HG02759 (cell line): Measurements from ENCODE around the gene KLK3.
"Not testable (repeated sequence)": the region's sequence is repeated elsewhere in the genome, so short reads cannot be mapped to it uniquely, and the experiment has no call there.

ENCODE experiments used
- ATAC-seq: cut with Tn5 transposase; IDR thresholded peaks from one replicate; pipeline ENCODE4 v1.9.1; 2021; ENCODE audit warnings: mild to moderate bottlenecking, moderate library complexity; ENCODE audit not compliant: unreplicated experiment

Gene KLK3

DNA sequence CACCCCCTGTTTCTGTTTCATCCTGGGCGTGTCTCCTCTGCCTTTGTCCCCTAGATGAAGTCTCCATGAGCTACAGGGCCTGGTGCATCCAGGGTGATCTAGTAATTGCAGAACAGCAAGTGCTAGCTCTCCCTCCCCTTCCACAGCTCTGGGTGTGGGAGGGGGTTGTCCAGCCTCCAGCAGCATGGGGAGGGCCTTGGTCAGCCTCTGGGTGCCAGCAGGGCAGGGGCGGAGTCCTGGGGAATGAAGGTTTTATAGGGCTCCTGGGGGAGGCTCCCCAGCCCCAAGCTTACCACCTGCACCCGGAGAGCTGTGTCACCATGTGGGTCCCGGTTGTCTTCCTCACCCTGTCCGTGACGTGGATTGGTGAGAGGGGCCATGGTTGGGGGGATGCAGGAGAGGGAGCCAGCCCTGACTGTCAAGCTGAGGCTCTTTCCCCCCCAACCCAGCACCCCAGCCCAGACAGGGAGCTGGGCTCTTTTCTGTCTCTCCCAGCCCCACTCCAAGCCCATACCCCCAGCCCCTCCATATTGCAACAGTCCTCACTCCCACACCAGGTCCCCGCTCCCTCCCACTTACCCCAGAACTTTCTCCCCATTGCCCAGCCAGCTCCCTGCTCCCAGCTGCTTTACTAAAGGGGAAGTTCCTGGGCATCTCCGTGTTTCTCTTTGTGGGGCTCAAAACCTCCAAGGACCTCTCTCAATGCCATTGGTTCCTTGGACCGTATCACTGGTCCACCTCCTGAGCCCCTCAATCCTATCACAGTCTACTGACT lies at the start of gene KLK3:
KLK3 (plus strand) TSS at position 280 of the 775 bp plus-strand sequence; CDS start at position 321, 41 bp downstream.
- no peak for ATAC-seq

DNA sequence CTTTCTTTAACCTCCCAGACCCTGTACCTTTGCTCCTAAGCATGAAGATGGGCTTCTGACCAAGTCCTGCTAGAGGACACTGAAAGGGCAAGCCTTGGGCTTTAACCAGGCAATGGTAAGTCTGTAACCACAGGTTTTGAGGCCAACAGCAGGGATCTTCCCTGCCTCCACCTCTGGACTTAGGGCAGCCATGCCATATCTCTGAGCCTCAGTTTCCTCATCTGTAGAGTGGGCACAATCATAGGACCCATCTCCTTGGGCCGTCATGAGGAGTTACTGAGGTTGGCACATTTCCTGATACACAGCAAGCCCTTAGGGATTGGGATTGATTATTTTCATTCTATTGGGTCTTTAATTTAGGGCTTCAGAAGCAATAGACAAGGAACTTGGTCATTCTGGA lies 45.9 kb upstream of the KLK3 start:
- no peak for ATAC-seq

DNA sequence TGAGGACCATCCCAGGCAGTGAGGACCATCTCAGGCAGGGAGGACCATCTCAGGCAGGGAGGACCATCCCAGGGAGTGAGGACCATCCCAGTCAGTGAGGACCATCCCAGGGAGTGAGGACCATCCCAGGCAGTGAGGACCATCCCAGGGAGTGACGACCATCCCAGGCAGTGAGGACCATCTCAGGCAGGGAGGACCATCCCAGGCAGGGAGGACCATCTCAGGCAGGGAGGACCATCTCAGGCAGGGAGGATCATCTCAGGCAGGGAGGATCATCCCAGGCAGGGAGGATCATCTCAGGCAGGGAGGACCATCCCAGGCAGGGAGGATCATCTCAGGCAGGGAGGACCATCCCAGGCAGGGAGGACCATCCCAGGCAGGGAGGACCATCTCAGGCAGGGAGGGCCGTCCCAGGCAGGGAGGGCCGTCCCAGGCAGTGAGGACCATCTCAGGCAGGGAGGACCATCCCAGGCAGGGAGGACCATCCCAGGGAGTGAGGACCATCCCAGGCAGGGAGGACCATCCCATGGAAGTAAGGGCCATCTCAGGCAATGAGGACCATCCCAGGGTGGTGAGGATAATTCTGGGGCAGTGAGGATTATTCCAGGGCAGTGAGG lies 43.0 kb upstream of the KLK3 start:
- ATAC-seq: not testable (repeated sequence)

DNA sequence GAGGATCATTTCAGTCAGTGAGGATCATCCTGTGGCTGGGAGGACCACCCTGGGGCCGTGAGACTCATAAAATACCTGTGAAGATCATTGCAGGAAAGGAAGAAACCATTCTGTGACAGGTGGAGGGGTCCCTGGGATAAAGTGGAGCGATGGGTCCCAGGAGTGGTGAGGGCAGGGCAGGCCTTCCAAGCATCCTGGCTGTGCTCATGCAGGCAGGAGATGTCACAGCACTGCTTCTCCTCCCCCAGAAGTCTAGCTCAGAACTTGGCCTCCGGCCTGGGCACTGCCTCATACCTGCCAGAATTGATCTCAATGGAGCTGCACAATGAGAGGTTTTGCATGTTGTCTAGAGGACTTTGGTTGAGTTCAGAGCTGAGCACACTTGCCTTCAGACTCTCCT lies 42.2 kb upstream of the KLK3 start:
- no peak for ATAC-seq

DNA sequence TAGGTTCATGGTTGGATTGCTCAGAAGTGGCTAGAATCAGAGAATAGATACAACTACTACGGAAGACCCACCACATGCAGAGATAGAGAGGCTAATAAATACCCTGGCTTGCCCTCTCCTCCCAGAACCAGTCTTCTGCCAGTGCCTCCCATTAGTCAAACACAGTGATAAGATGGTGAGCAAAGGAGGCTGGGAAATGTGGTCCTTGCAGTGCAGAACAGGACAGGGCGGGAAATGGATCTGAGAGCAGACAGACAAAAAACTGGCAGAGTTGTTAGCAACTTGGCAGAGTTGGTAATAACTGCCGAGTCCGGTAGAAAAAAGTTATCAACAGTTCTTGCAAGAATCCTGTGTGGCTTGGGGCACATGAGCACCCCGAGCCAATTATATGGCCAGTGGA lies 39.8 kb upstream of the KLK3 start:
- ATAC-seq: no peak

DNA sequence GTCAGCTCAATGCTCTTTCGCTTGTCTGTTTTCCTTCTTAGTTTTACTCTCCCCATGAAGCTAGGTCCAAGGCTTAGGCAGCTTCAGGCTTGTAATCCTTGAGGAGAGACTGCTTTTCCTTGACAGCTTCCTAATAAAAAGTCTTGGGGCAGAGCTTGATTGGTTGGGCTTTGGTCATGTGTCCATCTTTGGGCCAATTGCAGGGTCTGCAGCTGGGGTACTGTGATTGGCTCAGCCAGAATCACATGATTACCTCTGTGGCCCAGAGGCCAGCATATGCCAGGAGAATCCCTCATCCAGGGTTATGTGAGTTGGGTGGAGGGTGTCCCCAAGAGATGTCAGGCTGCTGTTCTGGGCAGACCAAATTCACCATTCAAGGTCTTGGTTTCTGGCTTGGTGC lies 39.3 kb upstream of the KLK3 start:
- ATAC-seq: no peak

GRCh38 chr19:50817941-50818858 lies 36.5 kb upstream of the KLK3 start:
- ATAC-seq: peak; percentile 62

DNA sequence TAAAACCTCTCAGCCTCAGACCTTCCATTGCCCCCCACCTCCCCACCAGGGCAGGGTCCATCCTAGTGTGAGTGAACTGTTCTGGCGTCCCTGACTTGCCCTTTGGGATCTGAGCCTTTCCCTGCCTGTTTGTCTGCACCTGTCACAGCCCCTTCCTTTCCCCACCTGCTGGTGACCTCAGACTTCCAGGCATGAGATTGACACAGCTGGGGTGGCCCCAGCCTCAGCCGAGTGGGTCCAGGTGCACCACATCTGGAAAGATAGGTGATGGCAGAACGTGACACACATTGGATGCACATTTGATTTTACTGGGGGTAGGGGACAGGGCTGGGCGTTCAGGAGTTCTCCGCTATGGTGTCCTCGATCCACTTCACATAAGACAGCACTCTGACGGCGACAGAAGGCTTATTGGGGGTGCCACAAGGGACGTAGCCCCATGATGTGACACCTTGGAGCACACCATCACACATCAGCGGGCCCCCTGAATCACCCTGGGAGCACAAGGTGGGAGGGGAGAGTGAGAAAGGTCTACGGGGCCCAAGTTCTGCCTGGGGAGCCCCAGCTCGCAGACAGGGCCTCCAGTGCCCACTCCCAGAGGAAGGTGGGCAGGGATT lies 35.7 kb upstream of the KLK3 start:
- no peak for ATAC-seq

- ATAC-seq: no peak
Measured at GRCh38 chr19:50819636-50820035, 35.1 kb upstream of the KLK3 start.

DNA sequence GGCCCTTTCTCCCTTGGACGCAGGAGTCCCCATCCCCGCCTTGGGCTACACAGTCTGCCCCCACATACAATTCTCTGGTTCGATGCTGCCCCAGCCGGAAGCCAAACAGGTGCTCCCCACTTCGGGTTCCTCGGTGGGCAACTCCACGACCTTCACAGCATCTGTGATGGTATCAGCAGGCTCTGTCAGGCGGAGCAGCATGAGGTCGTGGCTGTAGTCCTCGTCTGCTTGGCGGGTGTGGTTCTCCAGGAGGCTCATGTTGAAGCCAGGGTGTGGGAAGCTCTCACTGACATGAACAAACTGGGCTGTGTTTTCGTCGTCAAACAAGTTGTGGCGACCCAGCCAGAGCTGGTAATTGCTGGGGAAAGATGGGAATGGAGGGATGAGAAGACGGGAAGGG lies 34.6 kb upstream of the KLK3 start:
- no peak for ATAC-seq

DNA sequence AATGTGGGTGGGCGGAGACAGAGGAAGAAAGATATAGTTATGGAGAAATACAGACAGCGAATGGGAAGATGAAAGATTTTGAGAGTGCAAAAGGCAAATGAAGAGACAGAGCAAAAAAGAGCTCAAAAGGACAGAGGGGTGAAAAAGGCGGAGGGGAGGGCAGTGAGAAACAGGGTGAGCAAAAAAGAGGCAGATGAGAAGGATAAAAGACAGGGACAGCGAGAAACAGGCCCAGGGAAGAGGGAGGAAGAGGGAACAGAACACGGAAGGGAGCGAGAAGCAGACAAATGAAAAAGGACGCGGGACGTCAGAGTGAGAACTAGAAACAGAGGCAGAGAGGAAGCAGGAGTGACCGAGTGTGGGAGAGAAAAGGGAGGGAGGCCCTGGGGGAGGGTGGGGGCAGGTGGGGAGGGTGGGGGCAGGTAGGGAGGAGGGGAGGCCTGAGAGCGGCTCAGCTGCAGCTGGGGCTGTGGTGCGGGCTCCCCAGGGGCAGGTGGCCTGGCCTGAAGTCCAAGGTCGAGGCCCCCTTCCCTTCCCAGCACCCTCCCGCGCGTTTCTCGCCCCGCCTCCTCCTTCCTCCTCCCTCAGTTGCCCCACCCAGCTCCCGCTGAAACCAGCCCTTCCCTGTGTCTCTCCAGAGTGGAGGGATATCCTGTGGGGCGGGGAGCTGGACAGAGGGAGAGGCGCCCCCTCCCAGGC lies 34.0 kb upstream of the KLK3 start:
- ATAC-seq: no peak

DNA sequence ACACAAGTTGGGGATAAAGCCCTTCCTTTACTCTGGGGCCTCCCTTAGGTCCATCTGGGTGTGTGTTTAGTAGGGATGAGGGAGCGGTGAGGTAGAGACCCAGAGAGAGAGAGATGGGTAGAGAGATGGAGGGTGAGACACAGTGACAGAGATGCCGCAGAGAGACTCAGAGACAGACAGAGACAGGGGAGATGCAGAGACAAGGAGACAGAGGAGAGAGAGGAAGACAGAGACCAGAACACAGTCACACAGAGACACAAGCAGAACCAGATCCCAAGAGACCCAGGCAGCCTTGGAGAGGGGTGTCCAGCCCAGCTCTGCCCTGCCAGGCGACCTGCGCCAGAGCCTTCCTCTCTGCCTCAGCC lies 33.5 kb upstream of the KLK3 start:
- ATAC-seq: no peak

DNA sequence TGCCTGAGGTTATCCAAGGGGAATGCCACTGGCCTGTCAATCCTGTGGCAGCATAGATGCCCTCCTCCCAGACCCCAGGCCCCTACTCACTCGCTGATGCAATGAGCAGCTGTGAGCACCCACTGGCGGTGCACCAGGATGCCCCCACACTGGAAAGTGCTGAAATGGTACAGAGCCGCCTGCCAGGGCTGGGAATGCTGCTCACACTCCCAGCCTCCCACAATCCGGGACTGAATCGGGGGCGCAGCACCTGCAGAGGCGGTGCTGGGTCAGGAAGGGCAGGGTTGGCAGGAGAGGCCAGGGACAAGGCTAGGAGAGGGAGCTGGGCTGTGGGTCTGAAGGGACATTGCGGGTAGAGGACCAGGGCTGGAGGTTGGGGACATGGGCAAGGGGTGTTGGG lies 33.1 kb upstream of the KLK3 start:
- ATAC-seq: no peak

- no peak for ATAC-seq
Measured at GRCh38 chr19:50822661-50823208, 32.0 kb upstream of the KLK3 start.

DNA sequence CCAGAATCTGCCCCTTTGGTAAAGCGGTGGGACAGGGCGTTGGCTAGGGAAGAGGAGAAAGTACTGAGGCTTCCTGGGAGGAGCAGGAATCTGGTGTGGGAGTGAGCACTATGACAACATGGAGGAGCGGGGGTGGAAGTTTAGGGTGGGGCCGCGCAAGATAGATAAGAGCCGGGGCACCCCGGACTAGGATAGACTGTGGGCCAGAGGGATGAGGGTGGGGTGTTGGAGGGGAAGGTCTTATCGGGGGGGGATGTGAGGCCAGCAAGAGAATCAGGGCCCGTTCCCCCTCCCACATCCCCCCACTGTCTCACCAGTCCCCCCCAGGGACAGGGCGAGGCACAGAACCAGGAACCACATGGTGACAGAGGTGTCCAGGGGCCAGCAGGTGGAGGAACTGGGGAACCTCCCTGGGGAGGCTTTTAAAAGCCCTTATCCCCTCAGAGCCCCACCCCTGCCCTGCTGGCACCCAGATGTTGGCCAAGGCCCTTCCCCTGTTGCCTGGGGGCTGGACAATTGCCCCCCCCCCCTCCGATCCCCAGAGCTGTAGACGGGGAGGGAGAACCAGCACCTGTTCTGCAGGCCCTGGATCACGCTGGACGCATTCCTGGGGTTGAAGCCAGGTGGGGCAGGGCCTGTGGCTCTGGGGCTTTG lies 31.2 kb upstream of the KLK3 start, which contains the start of gene KLK1:
KLK1 (minus strand) TSS at position 399 of the 654 bp plus-strand sequence; CDS start at position 360, 39 bp downstream.
- no peak for ATAC-seq

GRCh38 chr19:50826492-50827240 lies 28.0 kb upstream of the KLK3 start:
- no peak for ATAC-seq

- ATAC-seq: no peak
Measured at GRCh38 chr19:50827476-50827875, 27.2 kb upstream of the KLK3 start.

DNA sequence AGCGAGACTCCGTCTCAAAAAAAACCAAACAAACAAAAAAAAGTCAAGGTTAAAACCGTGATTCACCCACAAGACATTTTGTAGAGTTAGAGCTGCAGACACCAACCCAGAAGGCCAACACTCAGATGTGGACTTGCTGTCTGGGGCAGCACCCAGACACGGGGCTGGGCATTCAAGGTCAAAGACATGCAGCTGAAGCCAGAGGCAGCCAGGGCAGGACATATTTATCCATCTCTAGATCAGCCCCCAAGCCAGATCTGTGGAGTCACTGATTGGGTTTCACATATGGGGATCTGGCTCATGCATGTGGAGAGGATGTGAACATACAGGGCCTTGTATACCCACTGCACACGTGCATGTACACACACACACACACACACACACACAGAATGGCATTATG lies 24.9 kb upstream of the KLK3 start:
- ATAC-seq: no peak
